AG09319 (cell line): ENCODE data around the gene VSTM2L.

Source experiments
- DNase-seq: peaks from one replicate; pipeline ENCODE4 v3.0.0-alpha.2; 2010; ENCODE audit warnings: low read depth; ENCODE audit errors: extremely low read depth
- TF ChIP-seq, protein P1 (sequence below): IDR thresholded peaks from 2 replicates; pipeline ENCODE4 v1.5.1; 2011; ENCODE audit warnings: low read depth, mild to moderate bottlenecking, inconsistent platforms, low read length, moderate library complexity

The VSTM2L gene

DNA sequence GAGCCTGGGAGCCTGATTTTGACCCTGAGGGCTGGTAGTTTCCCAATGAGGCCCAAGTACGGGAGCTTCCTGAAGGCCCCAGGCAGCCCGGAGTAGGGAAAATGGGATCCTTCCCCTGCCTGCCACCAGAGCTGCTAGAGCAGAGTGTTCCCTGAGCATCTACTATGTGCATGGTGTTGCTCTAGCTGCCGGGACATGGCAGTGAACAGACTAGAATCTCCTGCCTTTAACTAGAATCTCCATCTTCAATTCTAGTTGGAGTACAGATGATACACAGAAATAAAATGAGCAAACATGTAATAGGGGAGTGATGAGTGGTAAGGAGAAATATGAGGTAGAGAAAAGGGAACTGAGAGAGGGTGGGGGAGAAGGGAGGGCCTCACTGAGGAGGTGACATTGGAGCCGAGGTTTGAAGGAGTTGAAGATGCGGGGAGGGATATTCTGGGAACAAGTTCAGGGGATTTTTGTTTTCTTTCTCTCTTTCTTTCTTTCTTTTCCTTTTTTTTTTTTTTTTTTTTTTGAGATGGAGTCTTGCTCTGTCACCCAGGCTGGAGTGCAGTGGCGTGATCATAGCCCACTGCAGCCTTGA is 18.5 kb downstream of the VSTM2L start:
- TF ChIP-seq, protein P1, sequence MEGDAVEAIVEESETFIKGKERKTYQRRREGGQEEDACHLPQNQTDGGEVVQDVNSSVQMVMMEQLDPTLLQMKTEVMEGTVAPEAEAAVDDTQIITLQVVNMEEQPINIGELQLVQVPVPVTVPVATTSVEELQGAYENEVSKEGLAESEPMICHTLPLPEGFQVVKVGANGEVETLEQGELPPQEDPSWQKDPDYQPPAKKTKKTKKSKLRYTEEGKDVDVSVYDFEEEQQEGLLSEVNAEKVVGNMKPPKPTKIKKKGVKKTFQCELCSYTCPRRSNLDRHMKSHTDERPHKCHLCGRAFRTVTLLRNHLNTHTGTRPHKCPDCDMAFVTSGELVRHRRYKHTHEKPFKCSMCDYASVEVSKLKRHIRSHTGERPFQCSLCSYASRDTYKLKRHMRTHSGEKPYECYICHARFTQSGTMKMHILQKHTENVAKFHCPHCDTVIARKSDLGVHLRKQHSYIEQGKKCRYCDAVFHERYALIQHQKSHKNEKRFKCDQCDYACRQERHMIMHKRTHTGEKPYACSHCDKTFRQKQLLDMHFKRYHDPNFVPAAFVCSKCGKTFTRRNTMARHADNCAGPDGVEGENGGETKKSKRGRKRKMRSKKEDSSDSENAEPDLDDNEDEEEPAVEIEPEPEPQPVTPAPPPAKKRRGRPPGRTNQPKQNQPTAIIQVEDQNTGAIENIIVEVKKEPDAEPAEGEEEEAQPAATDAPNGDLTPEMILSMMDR, result no peak
- no peak for DNase-seq

DNA sequence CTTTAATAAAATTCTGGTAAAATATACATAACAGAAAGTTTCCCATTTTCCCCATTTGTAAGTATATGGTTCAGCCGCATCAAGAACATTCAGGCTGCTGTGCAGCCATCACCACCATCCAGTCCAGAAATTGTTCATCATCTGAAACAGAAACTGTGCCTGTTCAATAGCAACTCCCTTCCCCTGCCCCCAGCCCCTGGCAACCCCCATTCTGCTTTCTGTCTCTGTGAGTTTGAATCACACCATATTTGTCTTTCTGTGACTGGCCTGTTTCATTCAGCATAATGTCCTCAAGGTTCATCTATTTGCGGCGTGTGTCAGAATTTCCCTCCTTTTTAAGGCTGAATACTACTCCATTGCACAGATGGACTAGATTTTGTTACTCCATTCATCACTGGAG is 19.1 kb downstream of the VSTM2L start:
- TF ChIP-seq, protein P1, result no peak
- no peak for DNase-seq

DNA sequence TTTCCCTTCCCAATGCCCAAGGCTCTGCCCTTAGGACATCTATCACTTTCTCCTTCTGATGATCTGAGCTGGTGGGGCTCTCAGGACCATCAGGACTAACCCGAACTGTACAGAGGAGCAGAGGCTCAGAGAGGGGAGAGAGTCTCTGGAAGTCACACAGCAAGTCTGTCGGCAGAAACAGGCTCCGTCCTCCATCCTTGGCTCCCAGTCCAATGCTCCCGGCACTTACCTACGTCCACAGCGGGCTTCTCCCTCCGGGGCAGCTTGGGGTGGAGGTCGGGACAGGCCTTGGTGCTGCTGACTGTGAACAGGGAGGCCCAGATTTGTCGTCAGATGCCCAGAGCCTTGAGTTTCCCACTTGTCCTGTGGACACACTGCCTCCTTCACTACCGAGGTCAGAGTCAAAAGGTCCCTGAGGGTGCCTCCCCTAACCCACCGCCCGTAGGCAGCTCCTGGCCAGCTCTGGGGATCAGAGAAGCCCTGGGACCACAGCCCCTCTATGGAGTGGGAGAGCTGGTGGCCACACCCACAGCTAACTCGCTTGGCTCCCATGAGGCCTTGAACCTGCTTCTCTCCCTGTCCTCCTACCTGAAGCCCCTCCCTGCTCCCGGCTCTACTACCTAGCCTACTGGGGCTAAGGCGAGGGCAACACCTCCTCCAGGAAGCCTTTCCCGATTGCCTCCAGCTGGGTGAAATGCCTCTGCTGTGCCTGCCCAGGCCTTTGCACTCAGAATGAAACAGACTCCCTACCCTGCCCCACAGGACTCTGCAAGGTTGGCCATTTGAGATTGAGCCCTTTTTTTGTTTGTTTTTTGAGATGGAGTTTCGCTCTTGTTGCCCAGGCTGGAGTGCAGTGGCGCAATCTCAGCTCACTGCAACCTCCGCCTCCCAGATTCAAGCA is 22.6 kb downstream of the VSTM2L start:
- no peak for DNase-seq
- TF ChIP-seq, protein P1, result no peak

DNA sequence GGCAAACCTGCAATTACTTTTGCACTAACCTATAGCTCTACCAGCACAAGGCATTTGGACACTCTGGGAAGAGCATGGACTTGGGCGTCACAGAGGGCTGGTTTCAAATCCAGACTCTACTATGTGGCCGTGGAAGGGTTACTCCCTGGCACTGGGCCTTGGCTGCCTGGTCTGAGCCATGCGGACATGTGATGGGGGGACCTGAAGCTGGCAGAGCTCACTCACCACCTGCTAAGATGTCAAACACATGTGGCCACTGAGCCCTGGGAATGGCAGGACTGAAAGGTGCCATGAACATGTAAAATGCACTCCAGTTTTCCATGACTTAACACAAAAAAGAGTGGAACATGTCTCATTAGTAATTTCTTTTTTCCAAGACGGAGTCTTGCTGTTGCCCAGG is 23.7 kb downstream of the VSTM2L start:
- TF ChIP-seq, protein P1, result no peak

DNA sequence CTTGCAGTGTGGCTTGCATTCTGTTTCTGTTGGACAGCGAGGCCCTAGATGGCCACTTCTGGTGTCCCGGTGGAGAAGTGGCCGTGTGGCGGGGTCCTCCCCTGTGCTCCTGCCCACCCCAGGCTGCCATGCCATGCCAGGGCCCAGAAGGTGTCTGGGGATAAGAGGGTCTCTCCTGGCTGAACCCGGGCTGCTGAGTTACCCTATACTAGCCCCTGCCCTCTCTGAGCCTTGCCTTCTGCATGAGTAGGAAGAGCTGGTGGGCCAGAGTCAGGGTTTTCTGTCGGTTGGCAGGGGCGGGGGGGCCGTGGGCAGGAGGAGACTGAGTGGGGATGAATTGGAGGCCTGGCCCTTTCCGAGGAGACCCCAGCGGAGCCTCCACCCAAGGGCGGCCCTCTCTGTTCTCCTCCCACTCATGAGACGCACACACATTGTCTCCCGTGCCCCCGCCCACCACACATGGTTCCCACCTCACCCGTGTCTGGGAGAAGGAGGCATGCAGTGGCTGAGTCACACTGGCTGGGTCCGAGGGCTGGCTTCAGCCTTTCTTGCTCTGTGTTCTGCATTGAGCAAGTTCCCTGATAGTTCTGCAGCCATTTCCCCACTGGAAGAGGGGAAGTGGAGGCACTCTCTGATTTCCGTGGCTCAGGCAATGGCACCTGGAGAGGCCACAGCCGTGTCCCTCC is 24.6 kb downstream of the VSTM2L start:
- TF ChIP-seq, protein P1, result no peak
- DNase-seq, result no peak

More for the DNA sequence above, 23.7 kb downstream of the VSTM2L start:
- DNase-seq, result no peak

DNA sequence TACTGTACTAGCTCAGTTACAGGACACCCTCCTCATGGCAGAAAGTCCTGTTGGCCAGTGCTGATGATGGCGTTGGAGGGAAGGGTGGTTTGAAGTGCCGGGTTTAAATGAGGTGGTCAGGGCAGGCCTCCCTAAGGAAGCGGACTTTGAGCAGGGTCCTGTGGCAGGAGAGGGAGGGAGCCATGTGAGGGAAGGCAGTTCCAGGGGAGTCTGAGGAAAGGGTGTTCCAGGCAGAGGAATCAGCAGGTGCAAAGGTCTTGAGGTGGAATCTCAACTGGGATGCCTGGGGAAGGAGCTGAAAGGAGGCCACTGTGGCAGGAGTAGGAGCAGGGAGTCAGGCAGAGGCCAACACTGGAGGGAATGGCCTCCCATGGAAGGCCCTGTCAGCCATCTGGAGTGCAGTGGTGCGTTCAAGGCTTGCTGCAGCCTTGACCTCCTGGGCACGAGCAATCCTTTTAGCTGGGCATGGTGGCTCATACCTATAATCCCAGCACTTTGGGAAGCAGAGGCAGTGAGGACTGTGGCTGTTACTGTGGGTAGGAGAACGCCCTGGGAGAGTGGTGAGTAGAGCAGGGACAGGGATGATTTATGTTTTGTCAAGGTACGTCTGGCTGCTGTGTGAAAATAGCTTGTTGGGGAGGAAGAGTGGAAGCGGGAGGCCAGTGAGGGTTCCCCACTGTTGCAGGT is 26.2 kb downstream of the VSTM2L start:
- DNase-seq, result no peak
- TF ChIP-seq, protein P1, result no peak

DNA sequence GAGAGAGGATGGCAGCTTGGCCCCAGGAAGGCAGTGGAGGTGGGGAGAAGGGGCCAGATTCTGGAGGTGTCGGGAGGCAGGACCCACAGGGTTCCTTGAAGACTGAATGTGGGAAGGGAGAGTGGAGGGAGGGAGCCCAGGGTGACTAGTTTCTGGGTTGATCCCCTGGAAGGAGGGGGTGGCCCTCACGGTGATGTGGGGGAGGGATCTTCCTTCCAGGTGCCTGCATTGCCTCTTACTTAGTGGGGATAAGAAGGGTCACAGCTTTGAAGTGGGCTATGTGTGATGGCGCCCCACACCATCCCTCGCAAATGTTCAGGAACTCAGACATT is 26.7 kb downstream of the VSTM2L start:
- DNase-seq, result no peak
- TF ChIP-seq, protein P1, result no peak
